Islet of Langerhans (tissue), 1 donor: ENCODE data around the gene PATL1.
"Not testable (repeated sequence)": the region's sequence is repeated elsewhere in the genome, so short reads cannot be mapped to it uniquely, and the experiment has no call there.

Experiments used
- FAIRE-seq: peaks from one replicate; lab custom pipeline; 2011; peaks lifted over from hg19 to GRCh38; lab: Jason Lieb, UNC

The PATL1 gene

GRCh38 chr11:59668950-59669610 lies at the start of gene PATL1:
PATL1 (minus strand) TSS chr11:59669037; CDS start chr11:59668895, 142 bp downstream.
- FAIRE-seq: peak; percentile 82

DNA sequence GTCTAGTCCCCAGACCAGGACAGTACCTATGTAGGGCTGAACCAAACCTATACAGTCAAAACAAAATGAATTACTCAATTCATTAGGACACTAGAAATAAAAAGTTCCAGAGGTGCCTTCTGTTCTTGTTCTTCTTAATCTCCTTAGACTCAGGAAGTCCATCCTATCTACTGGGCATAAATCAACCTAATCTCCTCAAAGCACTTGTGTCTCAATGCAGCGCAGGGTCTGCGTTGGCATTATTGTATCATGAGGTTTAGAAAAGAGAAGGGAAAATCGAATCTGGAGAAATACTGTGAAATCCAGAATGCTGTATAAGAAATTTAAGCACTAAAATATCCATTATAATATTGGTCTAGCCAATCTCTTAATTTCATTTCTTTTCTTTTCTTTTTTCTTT lies 47.2 kb upstream of the PATL1 start:
- no peak for FAIRE-seq

GRCh38 chr11:59713745-59714144 lies 44.9 kb upstream of the PATL1 start, which contains the start of gene OR10V1:
OR10V1 (minus strand) TSS chr11:59713845; CDS start chr11:59713845, 0 bp downstream.
- FAIRE-seq: no peak

GRCh38 chr11:59710136-59710847 lies 41.5 kb upstream of the PATL1 start:
- no peak for FAIRE-seq

- no peak for FAIRE-seq
These were observed 39.7 kb upstream of the PATL1 start for GRCh38 chr11:59708537-59708936.

- FAIRE-seq: no peak
These were observed 38.5 kb upstream of the PATL1 start for GRCh38 chr11:59707371-59707770.

DNA sequence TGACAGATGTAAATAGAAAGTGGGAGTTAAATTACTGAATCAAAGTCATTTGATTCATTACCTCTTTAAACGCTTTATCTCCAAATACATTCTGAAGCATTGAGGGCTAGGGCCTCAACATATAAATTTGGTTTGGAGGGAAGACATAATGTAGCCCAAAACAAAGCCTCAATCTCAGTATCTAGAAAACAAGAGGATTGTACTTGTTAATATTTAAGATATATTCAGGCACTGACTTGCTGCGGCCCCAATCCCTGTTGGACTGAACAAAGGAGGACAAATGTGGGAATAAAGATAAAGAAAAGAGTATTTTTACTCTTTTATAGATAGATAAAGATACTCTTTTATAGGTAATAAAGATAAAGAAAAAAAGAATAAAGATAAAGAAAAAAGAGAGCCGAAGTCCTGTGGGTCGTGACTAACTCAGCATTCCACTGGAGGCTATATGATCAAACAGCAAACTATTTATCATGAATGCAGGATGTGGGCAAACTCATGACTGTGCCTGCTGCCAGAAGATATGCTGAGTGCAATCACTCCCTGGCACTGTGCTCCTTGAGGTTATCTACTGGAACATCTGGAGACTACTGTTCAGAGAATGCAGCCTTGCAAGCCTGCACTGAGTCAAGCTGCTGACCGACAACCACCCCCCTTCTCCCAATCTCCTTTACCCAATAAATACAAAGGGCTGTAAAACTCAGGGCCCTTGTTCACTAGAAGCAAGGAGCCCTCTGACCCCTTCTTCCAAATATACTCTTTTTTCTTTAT lies 37.9 kb upstream of the PATL1 start:
- no peak for FAIRE-seq

DNA sequence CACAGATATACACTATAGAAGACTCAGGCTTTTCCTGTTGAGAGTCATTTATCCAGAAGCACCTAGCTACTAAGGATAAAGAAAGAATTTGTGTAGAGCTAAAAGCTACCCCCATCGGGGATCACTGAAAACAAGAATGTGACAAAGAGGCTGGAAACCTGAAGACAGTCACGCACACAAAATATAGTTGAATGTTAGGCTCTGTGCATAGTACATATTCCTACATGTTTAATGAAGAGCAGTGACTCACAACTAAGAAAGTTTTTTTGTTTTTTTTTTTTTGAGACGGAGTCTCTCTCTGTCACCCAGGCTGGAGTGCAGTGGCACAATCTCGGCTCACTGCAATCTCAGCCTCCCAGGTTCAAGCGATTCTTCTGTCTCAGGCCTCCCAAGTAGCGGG lies 36.5 kb upstream of the PATL1 start:
- no peak for FAIRE-seq

DNA sequence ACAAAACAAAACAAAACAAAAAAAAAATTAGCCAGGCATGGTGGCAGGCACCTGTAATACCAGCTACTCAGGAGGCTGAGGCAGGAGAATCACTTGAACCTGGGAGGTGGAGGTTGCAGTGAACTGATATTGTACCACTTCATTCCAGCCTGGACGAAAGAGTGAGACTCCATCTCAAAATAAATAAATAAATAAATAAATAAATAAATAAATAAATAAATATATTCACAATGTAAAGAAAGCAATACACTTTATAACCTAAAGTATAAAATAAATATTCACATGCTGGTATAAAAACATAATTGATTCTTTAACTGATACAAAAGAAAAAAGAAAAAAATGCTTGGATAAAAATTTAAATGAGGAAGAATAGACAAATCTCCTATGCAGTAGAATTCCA lies 34.7 kb upstream of the PATL1 start:
- not testable (repeated sequence) for FAIRE-seq

DNA sequence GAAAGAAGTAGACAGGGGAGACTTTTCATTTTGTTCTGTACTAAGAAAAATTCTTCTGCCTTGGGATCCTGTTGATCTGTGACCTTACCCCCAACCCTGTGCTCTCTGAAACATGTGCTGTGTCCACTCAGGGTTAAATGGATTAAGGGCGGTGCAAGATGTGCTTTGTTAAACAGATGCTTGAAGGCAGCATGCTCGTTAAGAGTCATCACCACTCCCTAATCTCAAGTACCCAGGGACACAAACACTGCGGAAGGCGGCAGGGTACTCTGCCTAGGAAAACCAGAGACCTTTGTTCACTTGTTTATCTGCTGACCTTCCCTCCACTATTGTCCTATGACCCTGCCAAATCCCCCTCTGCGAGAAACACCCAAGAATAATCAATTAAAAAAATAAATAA lies 31.3 kb upstream of the PATL1 start:
- FAIRE-seq: not testable (repeated sequence)

- no peak for FAIRE-seq
These were observed 29.7 kb upstream of the PATL1 start for GRCh38 chr11:59698506-59698905.

DNA sequence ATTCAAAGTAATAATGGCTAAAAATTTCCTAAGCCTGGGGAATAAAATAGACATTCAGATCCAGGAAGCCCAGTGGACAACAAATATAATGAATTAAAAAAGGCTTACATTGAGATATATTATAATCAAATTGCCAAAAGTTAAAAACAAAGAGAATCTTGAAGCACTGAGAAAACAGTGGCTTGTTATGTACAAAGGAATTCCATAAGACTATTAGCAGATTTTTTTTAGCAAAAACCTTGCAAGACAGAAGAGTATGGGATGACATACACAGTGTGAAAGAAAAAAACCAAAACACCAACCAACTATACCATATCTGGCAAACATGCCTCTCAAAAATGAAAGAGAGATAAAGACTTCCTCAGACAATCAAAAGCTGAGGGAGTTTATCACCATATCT lies 24.1 kb upstream of the PATL1 start:
- FAIRE-seq: no peak

- no peak for FAIRE-seq
These were observed 22.3 kb upstream of the PATL1 start for GRCh38 chr11:59691156-59691555.

DNA sequence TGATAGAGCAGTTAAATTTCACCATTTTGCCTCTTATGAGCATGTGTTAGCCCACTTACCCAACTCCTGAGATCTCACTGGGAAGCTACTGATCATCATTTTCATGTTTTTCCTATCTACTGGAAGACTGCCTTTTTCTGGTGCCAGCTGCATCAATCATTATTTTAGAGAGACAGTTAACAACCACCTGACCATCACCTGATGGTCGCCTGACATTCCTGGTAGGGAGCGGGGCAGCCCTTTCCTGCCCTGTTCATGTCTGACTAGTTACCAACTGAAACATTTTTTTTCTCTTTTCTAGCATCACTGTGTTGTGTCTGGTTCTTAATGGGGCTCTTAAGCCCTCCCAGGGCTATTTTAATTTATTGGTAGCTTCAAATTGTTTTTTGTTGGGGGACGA lies 20.2 kb upstream of the PATL1 start:
- no peak for FAIRE-seq

DNA sequence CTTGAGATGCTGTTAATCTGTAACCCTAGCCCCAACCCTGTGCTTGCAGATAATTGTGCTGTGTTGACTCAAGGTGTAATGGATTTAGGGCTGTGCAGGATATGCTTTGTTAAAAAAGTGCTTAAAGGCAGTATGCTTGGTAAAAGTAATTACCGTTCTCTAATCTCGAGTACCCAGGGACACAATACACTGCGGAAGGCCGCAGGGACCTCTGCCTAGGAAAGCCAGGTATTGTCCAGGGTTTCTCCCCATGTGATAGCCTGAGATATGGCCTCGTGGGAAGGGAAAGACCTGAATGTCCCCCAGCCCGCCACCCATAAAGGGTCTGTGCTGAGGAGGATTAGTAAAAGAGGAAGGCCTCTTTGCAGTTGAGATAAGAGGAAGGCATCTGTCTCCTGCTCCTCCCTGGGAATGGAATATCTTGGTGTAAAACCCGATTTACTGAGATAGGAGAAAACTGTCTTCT lies 12.5 kb upstream of the PATL1 start:
- FAIRE-seq: not testable (repeated sequence)

GRCh38 chr11:59680287-59681154 lies 11.7 kb upstream of the PATL1 start:
- no peak for FAIRE-seq

DNA sequence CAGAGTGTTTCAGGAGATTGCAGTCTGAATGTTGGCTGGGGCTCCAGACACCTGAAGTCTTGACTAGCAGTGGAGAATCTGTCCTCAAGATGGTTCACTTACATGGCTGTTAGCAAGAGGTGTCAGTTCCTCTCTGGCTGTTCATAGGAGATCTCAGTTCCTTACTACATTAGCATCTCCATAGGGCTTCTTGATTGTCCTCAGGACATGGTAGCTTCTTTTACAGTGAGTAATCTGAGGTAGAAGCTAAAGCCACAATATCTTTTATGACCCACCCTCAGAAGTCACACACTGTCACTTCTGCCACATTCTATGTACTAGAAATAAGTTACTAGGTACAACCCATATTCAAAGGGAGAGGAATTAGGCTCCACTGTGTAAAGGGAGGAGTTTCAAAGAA lies 10.5 kb upstream of the PATL1 start:
- no peak for FAIRE-seq

DNA sequence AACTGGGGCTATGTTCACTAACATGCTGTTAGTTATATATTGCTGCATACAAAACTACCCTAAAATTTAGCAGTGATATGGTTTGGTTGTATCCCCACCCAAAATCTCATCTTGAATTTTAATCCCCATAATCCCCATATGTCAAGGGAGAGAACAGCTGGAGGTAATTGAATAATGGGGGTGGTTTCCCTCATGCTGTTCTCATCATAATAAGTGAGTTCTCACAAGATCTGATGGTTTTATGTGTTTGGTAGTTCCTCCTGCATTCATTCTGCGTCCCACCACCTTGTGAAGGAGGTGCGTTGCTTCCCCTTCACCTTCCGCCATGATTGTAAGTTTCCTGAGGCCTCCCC lies 10.0 kb upstream of the PATL1 start:
- FAIRE-seq: no peak

DNA sequence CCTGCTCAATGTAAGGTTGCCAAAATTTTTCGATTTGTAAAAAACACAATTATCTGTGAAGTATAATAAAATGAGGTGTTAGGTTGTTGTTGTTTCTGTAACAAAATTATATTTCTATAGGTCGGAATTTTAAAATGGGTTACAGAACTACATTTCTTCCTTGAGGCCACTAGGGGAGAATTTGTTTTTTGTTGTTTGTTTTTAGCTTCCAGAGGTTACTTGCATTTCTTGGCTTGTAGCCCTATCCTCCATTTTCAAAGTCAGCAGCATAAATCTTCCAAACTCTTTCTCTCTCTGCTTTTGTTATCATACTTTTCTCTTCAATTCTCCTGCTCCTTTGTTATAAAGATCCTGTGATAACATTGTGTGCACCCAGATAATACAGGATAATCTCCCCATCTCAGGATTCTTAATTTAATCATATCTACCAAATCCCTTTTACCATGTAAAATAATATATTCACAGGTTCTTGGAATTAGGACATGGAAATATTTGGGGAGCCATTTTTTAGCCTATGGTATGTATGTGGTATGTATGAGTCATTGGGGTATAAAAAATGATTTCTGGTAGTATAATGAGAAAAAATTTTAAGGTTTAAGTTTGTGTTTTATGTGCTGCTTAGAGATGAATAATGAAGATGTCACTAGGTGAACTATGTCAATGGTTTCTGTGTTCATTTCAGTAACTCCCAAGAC lies 9.4 kb upstream of the PATL1 start:
- no peak for FAIRE-seq

DNA sequence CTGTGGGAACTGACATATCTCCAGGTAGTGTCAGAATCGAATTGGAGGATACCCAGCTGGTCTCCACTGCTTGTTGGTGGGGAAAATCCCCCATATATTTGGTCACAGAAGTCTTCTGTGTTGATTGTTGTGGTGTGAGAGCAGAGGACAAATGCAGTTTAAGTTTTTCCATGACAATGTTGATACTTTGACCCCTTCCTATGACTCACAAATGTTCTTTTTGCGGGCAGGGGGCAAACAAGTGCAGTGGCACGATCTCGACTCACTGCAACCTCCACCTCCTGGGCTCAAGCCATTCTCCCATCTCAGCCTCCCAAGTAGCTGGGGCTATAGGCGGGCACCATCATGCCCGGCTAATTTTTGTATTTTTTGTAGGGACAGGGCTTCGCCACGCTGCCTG lies 7.4 kb upstream of the PATL1 start:
- no peak for FAIRE-seq

DNA sequence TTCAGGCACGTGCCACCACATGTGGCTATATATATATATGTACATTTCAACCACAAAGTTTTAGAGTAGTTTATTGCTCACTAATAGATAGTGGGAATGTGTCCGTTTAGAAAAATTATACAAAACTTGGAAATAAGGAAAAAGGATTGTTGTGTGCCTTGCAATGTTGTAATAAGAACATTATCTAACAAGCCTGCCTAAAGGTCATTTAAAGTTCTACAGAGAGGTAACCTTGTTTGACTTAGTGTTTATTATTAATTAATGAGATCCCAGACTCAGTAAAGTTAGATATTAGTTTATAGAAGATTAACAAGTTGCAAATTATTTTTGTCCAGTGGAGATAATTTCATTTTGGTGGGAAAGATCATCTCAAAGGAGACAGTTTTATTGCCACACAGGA lies 5.5 kb upstream of the PATL1 start:
- FAIRE-seq: no peak

- FAIRE-seq: no peak
These were observed 4.5 kb upstream of the PATL1 start for GRCh38 chr11:59673291-59673690.
